ENCODE data around the gene WDR48.

Gene WDR48

DNA sequence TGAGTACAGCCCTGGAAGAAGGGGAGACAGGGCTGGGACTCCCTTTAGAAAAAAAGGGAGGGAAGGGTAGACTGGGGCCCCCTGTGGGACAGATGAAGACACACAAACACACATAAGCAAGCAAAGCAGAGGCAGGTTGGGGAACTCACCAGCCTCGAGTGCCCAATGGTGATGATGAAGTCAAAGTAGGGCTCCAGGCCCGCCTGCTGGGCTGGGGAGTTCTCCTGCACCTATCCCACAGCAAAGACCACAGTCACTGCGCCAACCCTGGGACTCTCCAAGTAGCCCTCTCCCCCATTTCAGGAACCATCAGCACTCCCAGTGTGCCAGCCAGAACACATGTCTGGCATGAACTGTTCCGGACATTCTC, 51.5 kb downstream of the WDR48 start:
- no peak for DNase-seq

DNA sequence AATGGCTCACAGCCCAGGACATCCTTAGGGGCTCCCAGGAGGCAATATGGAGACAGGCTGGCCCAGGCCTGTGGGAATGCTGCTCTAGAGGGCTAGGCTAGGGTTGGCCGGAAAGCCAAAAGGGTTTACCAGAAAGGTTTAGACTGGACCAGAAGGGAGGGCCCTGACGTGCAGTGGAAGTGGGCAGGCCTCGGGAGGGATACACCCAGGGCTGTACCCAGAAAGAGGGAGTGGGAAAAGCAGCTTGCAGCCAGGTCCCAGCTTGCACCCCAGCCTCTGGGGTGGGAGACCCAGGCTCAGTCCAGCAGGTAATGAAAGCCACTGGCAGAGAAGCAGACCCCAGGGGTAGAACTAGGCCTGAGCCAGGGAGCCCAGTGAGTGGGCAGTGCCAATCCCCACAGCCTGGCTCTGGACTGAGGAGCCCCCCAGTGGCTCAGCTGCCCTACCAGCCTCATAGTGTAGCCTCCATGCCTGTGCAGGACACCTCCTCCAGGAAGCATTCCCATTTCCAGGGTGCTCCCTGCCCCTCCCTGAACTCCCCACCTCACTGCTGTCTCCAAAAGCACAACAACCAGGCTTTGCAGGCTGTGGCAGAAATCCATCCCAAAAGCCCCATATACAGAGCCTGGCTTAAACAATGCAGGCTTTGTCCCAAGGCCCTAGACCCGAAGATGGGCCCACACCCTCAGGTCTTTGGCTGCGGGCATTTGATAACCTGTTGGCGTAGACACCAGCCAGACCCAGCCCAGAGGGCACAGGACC, 52.2 kb downstream of the WDR48 start:
- DNase-seq = no peak

DNA sequence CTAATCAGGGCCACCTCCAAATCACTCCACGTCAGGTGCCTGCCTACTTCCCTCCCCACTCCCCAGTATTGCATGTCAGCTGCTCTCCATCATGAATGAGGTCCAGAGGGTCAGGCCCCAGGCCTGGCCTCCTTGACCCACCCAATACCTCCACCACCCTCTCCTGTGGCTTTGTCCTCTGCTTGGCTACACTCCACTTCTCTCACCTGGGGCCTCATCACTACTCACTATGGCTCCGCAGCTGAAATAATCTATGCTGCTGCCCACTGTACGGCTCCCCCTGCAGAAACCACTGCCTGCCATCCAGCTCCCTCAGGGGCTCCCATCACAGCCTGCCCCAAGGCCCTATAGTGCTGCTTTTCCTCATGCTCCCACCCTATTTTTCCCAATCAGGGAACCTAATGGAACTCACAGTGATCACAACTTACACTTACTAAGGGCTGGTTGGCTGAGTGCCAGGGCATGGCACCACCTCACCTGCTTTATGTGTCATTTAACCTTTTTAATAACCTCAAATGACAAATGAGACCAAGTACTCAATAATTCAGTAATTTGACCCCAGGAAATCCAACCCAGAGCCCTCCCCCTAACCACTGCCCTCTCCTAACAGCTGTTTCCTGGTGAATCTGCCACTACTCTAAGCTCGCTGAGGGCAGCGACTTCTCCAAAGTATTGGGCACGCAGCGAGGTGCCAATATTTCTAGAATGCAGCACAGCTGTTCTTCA, 53.3 kb downstream of the WDR48 start:
- peak; percentile 8 for DNase-seq

DNA sequence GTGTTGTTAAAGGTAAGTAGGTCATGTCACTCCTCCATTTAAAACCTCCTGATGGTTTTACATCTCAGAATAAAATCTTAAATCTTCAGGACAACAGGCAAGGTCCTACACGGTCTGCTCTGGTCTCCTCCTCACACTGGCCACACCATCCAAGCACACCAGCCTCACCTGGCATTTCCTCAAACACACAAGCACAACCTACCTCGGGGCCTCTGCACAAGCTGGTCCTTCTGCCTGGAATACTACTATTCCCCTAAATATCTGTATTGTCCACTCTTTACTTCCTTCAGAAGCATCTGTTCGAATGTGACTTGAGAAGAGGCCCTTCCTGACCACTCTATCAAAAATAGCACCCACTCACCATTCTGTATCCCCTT, 53.9 kb downstream of the WDR48 start:
- DNase-seq = no peak

DNA sequence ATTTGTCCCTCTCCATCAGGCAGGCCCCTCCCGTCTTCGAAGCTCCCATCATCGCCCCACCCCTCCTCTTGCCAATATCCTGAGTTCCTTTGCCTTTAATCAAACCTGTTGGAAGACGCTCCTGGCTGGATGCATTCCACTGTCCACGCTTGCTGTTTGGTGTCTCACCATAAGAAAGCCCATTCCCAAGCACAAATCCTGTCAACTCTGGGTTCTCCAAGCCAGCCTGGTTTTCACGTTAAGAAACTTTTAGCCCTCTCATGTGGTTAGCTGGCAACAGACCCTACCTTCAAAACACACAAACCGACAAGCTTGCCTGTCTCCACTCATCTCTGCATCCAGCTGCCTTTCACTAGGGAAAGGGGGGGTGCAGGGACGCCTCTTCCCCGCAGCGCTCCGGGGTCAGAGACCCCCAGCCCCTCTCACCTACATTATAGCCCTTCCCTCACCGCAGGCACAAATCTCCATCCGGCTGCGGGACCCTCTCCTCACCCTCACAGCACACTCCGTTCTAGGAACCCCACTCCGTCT, 54.5 kb downstream of the WDR48 start:
- DNase-seq = peak; percentile 18

DNA sequence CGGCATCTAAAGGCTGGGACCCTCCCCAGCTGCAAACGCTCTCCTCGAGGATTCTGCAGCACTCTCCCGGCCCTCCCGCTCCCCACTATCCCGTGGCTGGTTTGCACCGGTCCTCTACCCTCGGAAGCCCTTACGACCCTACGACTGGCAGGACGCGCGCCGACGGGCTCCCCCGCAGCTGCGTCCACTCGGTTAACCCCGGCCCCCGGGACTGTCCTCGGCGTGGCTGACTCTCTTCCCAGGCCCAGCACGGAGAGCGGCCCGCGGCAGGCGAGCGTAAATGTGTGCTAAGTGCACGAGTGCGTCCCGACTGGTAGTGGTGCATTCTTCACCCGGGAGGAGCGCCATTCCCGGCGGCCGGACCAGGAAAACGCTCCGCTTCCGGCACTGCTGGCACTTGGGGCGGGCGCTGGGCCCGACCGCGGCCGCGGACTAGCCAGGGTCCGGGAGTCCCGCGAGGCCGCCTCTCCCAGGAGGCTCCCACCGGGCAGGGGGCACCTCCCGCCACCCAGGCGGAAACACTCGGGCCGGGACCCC, 55.1 kb downstream of the WDR48 start:
- DNase-seq = peak; percentile 49

DNA sequence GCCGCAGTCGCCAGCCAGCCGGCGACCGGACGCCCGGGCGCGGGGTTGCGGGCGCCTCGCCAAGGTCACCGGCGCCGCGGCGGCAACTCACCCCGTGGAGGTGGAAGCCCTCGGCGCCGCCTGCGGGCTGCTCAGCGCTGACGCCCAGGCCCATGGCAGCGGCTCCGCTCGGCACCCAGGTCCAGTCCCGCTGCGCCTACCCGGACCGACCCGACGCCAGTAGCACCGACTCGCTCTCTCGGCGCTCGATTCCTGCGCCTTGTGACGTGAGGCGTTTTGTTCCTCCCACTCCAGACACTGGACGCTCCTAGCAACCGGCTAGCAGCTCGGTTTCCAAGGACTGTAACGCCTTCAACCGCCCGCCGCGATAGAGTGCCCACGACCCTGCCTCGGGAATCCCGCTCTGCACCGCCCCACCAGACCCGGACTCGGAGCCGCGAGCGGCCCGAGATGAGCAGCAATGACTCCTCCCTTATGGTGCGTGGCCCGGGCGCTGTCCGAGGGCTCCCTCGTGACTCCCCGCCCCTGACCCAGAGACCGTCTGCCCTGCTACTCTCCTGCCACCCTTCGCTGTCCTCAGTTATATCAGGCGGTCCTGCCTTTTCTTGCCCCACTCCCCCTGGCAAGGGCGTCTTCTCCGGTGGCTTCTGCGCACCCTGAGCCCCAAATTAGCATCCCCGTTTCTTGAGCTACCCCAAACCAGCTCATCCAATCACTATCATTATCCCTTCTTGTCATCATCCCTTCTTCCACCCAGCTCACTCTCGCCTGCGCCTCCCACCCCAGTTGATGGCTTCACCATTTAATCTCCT, 55.8 kb downstream of the WDR48 start, which contains the start of the genes GORASP1 and TTC21A:
TSS of gene GORASP1 (minus strand) at position 240 of the 812 bp plus-strand sequence. CDS start at position 154, 86 bp downstream.
TSS of gene TTC21A (plus strand) at position 293 of the 812 bp plus-strand sequence. CDS start at position 451, 158 bp downstream.
- peak; percentile 73 for DNase-seq

DNA sequence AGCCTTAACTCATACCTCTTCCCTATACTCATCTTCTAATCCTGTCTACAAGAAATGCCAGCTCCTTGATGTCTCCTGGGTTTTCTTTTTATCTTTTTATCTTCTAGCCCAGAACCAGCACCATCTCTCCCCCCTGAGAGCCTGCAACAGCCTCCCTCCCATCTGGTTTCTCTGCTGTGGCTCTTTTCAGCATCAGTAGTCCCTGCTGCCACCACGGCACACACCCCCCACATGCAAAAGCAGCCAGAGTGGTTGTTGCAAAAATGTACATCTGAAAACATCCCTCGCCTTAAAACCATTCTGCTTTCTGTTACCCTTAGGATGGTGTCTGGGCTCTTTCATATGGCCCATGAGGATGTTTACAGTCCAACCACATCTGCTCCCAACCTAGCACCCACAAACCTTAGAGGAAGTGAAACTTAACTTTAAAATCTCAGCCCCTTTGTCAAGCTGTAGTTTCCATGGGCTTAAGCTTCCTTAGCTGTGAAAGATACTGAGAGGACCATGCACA, 56.4 kb downstream of the WDR48 start:
- no peak for DNase-seq

DNA sequence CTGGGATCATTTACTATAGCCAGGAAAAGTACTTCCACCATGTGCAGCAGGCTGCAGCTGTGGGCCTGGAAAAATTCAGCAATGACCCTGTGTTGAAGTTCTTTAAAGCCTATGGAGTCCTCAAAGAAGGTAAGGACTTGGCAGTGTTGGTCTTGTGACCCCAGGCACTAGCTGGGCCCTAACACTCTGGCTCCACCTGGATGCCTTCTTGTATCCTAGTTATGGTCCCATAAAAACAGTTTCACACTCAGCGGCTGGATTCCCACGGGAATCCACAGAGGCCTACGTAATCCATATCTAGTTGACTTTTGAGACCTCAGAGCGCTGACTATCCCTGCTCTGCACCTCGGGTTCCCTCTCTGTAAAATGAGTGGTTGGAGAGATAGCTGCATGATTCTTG, 57.3 kb downstream of the WDR48 start:
- DNase-seq = no peak

DNA sequence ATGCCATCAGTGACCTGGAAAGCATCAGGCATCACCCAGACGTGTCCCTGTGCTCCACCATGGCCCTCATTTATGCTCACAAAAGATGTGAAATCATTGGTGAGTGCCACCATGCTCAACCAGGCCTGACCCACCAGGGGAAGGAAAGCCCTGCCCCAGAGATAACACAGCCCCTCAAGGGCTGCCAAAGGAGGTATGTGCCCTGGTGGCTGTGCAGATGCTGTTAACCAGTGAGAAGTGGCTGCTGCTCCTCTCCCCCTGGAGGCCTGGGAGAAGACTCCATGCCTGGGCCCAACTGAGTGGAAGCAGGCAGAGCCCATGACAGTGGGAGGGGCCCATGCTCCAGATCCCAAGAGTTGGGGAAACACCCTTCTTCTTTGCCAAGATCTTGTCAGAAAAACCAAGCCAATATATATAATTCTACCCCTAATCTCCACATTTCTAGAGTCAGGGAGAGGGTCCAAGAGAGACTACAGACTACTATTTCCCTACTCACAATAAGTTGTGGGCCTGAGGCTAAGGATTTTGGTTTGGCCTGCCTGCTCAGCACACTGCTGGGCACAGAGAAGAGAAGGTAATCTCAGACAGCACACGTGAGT, 58.3 kb downstream of the WDR48 start:
- DNase-seq = no peak

DNA sequence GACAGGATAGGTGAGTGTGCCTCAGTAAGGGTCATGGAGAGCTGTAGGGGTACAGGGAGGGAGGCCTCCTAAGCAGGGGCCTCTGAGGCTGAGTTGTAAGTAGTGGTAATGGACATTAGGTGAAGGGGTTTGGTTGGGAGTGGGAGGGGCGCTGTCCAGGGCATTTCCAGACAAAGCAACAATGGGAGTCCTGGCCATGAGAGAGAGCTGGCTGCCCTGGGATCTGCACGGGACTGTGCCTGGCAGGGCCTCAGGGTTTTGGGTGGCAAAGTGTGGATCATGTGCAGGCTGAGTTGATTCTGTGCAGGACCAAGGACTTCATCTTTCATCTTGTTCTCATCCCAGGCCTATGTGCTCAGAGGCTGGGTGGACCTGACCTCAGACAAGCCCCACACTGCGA, 60.3 kb downstream of the WDR48 start:
- no peak for DNase-seq

DNA sequence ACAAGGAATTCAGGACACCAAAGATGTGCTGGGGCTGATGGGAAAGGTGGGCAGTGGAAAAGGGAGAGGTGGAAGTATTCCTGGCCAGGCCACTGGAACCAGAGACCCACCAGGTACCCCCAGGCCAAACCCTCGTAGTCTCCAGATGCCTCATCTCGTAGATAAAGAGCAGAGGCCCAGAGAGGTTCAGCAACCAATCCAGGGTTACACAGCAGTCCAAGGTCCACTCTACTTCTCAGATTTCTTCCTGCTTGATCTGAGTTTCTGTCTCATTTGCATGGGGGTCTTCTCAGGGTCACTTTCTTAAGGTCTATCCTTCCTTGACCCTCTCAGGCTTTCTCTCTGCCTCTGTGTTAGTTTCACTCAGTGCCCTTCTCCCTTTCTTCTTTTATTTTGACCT, 60.7 kb downstream of the WDR48 start:
- DNase-seq = no peak

DNA sequence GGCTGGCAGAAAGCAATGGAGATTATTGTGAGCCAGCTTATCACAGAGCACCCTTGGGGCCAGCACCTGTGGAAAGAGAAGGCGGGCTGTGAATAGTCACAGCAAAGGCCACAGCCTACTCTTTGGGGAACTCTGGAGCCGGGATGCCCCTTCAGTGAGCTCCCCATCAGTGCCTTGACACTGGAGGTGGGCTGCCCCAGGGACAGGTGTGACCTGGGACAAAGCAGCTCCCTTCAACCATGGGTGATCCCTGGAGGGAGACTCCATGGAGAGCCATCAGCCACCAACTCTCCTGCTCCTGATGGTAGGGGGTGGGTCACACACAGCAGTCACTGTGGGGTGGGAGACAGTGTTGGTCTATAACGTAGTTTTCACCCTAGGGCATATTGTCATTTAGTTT, 61.5 kb downstream of the WDR48 start:
- no peak for DNase-seq

DNA sequence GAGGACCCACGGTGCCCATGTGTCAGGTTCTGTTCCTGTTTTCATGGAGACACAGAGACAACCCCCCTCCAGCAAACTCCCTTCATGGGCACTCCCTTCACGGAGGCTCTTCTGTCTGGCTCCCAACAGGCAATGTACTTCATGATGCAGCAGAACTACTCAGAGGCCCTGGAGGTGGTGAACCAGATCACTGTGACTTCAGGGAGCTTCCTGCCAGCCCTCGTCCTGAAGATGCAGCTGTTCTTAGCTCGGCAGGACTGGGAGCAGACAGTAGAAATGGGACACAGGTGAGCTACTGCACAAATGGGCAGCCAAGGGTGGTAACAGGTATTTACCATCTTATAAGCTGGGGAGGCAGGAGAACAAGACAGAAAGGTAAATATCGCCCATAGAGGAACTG, 62.6 kb downstream of the WDR48 start:
- DNase-seq = no peak

DNA sequence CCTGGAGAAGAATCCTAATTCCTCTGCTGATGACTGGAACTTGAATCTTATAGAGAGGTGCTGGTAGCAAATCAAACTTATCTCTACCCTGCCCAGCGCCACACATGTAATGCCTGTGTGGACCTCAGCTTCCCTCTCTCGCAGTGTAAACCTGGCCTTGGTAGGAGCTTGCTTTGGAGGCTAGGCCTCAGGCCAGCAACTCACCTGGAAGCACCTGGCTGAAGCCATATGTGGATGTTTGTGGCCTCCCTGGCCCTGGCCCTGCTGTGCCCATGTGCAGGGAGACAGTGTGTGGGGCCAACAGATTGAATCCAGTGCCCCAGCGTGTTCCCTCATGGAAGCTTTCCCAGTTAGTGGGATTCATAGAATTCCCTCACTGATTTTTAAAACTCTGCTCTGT, 64.1 kb downstream of the WDR48 start:
- no peak for DNase-seq

DNA sequence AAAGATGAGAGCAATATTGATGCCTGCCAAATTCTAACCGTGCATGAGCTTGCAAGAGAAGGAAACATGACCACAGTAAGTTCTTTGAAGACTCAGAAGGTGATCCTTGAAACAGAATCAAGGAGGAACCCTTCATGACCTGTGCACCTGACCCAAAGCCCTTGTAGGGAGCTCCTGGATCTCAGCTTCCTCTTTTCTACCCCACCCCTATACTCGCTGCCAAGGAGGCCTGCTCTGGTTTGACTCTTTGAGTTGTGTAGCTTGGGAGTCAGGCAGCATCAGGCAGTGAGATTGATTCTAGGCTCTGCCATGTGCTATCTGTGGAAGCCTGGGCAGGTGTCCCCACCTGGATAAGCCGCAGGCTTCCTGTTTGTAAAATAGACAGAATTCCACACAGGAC, 66.3 kb downstream of the WDR48 start:
- no peak for DNase-seq

DNA sequence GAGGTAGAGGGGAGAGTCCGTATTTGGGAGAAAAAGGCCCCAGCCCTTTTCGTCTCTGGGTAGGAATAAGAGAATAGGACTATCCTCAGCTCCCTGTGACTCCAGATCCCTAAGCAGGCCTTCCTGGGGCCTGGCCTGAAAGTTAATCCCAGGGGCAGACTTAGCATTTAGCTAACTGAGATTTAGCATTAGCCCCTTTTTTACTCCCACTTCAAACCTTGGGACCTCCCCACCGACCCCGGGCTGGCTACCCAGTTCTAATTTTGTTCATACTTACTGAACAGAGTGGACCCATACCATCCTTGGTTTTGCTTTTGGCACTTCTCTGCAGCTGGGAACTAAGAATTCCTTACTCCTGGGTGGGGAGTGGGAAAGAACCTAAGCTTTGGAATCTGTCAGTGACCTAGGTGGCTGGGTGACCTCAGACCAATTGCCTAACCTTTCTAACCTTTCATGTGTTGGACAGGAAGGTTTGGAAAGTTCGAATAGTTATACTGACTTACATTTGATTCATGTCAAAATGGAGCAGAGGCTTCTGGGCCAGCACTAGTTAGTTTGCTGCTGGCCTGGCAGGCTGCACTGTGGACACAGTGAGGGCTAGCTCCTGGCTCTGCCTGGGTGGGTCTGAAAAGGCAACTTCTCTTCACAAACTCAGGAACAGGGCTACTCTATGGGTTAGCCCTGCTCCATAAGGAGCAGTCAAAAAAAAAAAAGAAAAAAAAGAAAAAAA, 67.3 kb downstream of the WDR48 start:
- no peak for DNase-seq

DNA sequence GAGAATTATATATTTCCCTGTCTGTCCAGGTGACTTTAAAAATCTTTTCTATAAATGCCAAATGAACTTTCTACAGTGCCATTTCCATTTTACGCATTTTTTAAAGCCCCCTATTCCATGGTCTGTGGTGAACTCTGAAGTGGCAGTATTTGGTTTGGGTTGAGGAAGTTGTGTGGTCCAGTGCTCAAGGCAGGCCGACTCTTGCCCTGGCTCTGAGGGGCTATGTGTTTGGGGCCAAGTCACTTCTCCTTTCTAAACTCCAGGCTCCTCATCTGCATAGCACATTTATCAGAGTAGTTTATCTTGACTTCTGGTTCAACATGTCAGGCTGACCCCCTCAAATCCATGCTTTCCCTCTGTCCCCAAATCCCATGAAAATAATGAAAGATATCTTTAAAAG, 69.8 kb downstream of the WDR48 start:
- no peak for DNase-seq

DNA sequence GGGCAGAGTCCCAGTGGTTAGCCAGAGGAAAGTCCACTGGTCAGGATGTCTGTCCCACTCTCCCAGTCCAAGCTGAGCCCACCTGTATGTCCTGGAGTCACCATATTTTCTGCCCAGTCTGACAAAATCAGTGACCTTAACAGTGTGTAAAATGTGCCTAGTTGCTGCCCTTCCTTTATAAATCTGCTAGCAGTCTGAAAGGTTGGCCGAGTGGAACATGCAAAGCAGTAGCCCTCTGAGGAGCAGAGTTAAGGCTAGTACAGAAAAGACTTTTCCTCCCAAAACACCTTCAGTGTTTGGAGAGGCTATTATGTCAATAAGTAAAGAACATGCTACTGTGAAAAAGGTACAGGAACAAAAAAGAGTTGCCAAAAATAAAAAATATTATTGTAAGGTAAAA, 71.0 kb downstream of the WDR48 start:
- no peak for DNase-seq

DNA sequence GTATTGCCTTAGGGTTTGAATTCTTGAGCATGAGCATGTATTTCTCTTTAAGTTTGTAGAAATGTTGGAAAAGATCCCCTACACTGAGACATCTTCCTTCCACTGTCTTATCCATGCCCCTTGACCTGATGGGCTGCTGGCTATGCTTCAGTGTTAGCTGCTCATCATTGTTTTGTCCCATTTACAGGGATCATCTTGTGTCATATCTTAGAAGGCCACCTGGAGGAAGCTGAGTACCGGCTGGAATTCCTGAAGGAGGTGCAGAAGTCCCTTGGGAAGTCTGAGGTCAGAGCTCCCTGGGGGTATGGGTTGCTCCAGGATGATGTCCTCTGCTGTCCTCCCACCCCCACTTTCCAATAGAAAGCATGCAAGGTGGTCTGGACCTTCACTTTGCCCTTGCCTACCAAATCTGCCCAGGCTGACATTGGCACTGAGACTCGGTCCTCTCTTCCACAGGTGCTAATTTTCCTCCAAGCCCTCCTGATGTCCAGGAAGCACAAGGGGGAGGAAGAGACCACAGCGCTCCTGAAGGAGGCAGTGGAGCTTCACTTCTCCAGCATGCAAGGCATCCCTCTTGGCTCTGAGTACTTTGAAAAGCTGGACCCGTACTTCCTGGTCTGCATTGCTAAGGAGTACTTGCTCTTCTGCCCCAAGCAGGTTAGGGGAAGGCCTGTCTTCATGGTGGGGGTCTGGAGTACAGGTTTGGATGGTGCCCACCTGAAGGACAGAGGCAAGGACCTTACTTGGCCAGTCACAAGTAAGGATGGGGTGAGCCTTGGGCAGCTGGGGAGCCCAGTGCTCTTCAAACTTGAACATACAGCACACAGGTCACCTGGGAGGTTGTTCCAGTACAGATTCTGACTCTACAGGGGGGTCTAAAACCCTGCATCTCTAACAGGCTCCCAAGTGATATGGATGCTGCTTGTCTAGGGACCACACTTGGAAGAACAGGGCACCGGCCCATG, 73.3 kb downstream of the WDR48 start:
- DNase-seq = peak; percentile 39
